ENCODE data around the gene PTMA. TPM values are rescaled to one million over a fixed set of nuclear protein-coding genes. Genes with fewer than 3 reads are reported as not detected.

The PTMA gene
- polyA plus RNA-seq, 3 donors, result 1,062 to 1,127 (median 1,072) TPM

- no peaks in the 10 kb centered on the region for H3K9me3 Mint-ChIP-seq
- H3K27me3 Mint-ChIP-seq (ENCODE audit: low read depth in 3 of 3), result peaks cover 0 to 6% (median 2%) of the 10 kb centered on the region in 3 donors
- peaks cover 17% of the 10 kb centered on the region for H3K4me1 Mint-ChIP-seq
- Histone ChIP-seq H3K79me2 (ENCODE audit: insufficient read depth, low read length) (no peaks in the 10 kb centered on the region), H4K20me1 (ENCODE audit: insufficient read depth, low read length) (no peaks in the 10 kb centered on the region), H3K4me2 (replicated peaks; ENCODE audit: extremely low read depth, low read length, poor library complexity, severe bottlenecking) (no peak overlapping the region), H3K4me3 (replicated peaks in 1 of 3; ENCODE audit: low read depth in 2 of 3, low read length in 3 of 3) (no peak overlapping the region), H3K36me3 (replicated peaks in 1 of 2; ENCODE audit: control insufficient read depth in 1 of 2, insufficient read depth in 2 of 2, low read length in 2 of 2) (no peaks in the 10 kb centered on the region), H3K27ac (ENCODE audit: low read depth in 1 of 2, low read length in 2 of 2) (no peak overlapping the region), H3K9ac (ENCODE audit: insufficient read depth, low read length, poor library complexity, severe bottlenecking) (no peak overlapping the region), H2AFZ (ENCODE audit: insufficient read depth, low read depth, low read length, poor library complexity, severe bottlenecking) (no peak overlapping the region), H3K27me3 (ENCODE audit: control insufficient read depth in 2 of 2, insufficient read depth in 2 of 2, low read length in 2 of 2) (no peaks in the 10 kb centered on the region), H3K9me3 (replicated peaks in 1 of 2; ENCODE audit: control insufficient read depth in 1 of 2, insufficient read depth in 1 of 2, low read length in 2 of 2) (no peaks in the 10 kb centered on the region), H3K4me1 (ENCODE audit: control insufficient read depth in 1 of 2, insufficient read depth in 2 of 2, low read length in 2 of 2) (peaks cover 13 to 17% of the 10 kb centered on the region in 2 donors)
- WGBS (ENCODE audit: insufficient coverage), result 86% methylated on average over 15 of the region's 15 CpGs
- H3K36me3 Mint-ChIP-seq, result no peaks in the 10 kb centered on the region
- DNase-seq, result no peak
- intact Hi-C loops (cut with micrococcal nuclease), result no loop called here
- peak overlapping the region in 1 of 7 donors; percentile 30 for H3K27ac Mint-ChIP-seq
- TF ChIP-seq CTCF (IDR thresholded peaks at IDR 0.05), result no peak
- H3K4me3 Mint-ChIP-seq, result no peak overlapping the region
These were observed 19.0 kb upstream of the PTMA start for GRCh38 chr2:231689124-231689893.

GRCh38 chr2:231691251-231691772, 17.0 kb upstream of the PTMA start:
- Histone ChIP-seq H3K36me3 (replicated peaks in 1 of 2; ENCODE audit: control insufficient read depth in 1 of 2, insufficient read depth in 2 of 2, low read length in 2 of 2) (no peaks in the 10 kb centered on the region), H4K20me1 (ENCODE audit: insufficient read depth, low read length) (no peaks in the 10 kb centered on the region), H3K9ac (ENCODE audit: insufficient read depth, low read length, poor library complexity, severe bottlenecking) (no peak overlapping the region), H3K9me3 (replicated peaks in 1 of 2; ENCODE audit: control insufficient read depth in 1 of 2, insufficient read depth in 1 of 2, low read length in 2 of 2) (no peaks in the 10 kb centered on the region), H3K4me3 (replicated peaks in 1 of 3; ENCODE audit: low read depth in 2 of 3, low read length in 3 of 3) (no peak overlapping the region), H3K27me3 (ENCODE audit: control insufficient read depth in 2 of 2, insufficient read depth in 2 of 2, low read length in 2 of 2) (no peaks in the 10 kb centered on the region), H3K79me2 (ENCODE audit: insufficient read depth, low read length) (no peaks in the 10 kb centered on the region), H2AFZ (ENCODE audit: insufficient read depth, low read depth, low read length, poor library complexity, severe bottlenecking) (no peak overlapping the region), H3K4me2 (replicated peaks; ENCODE audit: extremely low read depth, low read length, poor library complexity, severe bottlenecking) (no peak overlapping the region), H3K27ac (ENCODE audit: low read depth in 1 of 2, low read length in 2 of 2) (no peak overlapping the region), H3K4me1 (ENCODE audit: control insufficient read depth in 1 of 2, insufficient read depth in 2 of 2, low read length in 2 of 2) (peaks cover 13 to 17% of the 10 kb centered on the region in 2 donors)
- Mint-ChIP-seq H3K4me3 (no peak overlapping the region), H3K4me1 (peaks cover 20% of the 10 kb centered on the region), H3K9me3 (no peaks in the 10 kb centered on the region), H3K36me3 (no peaks in the 10 kb centered on the region), H3K27me3 (ENCODE audit: low read depth in 3 of 3) (peaks cover 0 to 6% (median 2%) of the 10 kb centered on the region in 3 donors), H3K27ac (no peak overlapping the region)
- intact Hi-C loops (cut with micrococcal nuclease), result no loop called here
- no peak for TF ChIP-seq CTCF (IDR thresholded peaks at IDR 0.05)
- 84% methylated on average over 8 of the region's 9 CpGs for WGBS (ENCODE audit: insufficient coverage)
- no peak for DNase-seq

All from CD14-positive monocyte (primary cell).